MCF 10A (cell line): Measurements from ENCODE around the gene RAB35. TPM values are rescaled to one million over a fixed set of nuclear protein-coding genes. Genes with fewer than 3 reads are reported as not detected.

Experiments used
- BruUV-seq: library from RNA; stranded (reverse); fragments of 400-500 nt; replicated peaks from 2 replicates; lab custom pipeline; 2021; lab: Mats Ljungman, UMichigan
- CTCF ChIA-PET: fragments of 300-600 bp; sonication (Branson Sonifier 250); formaldehyde crosslinking; extraction: SDS; loops from one replicate; lab custom pipeline; 2021; ENCODE audit warnings: antibody characterized with exemption, inconsistent platforms; lab: Yijun Ruan, JAX
- POLR2A ChIA-PET: fragments of 300-600, 350-650 bp; sonication (Branson Sonifier 250); formaldehyde crosslinking; extraction: SDS; loops from one replicate; lab custom pipeline; 2020; ENCODE audit warnings: antibody characterized with exemption, inconsistent platforms; lab: Yijun Ruan, JAX
- DNase-seq: peaks from one replicate; pipeline ENCODE4 v3.0.0-alpha.2; 2018; ENCODE audit not compliant: unreplicated experiment
- H3K27ac Mint-ChIP-seq: one replicate; pipeline ENCODE4 v1.8.0; 2022; ENCODE audit warnings: mild to moderate bottlenecking, low read depth, mixed read lengths; ENCODE audit not compliant: unreplicated experiment
- H3K27me3 Mint-ChIP-seq: one replicate; pipeline ENCODE4 v1.8.0; 2022; ENCODE audit warnings: mixed read lengths; ENCODE audit not compliant: insufficient read depth, unreplicated experiment
- H3K36me3 Mint-ChIP-seq: one replicate; pipeline ENCODE4 v1.8.0; 2022; ENCODE audit warnings: mild to moderate bottlenecking, moderate library complexity, mixed read lengths; ENCODE audit not compliant: insufficient read depth, unreplicated experiment
- H3K4me1 Mint-ChIP-seq: one replicate; pipeline ENCODE4 v1.8.0; 2022; ENCODE audit warnings: mixed read lengths; ENCODE audit not compliant: insufficient read depth, unreplicated experiment
- H3K4me3 Mint-ChIP-seq: one replicate; pipeline ENCODE4 v1.8.0; 2022; ENCODE audit warnings: mild to moderate bottlenecking, moderate library complexity, mixed read lengths; ENCODE audit not compliant: unreplicated experiment
- H3K9me3 Mint-ChIP-seq: one replicate; pipeline ENCODE4 v1.8.0; 2022; ENCODE audit warnings: mixed read lengths; ENCODE audit not compliant: unreplicated experiment
- CTCF ChIP-seq: fragments of 200-600 bp; IDR thresholded peaks from one replicate; pipeline ENCODE4 v1.8.0; 2022; ENCODE audit warnings: antibody characterized with exemption, mild to moderate bottlenecking; ENCODE audit not compliant: unreplicated experiment
- intact Hi-C: fragments of 100-400 bp; cut with micrococcal nuclease; formaldehyde crosslinking; loops from 2 replicates; pipeline ENCODE4 v1.14.1; 2022
- total RNA-seq: library from RNA; stranded (reverse); gene quantifications from 2 replicates; pipeline ENCODE4 v1.2.3, GENCODE V29; 2022

The RAB35 gene
- total RNA-seq, 1 experiment from 2014 or later: 57.8 TPM

DNA sequence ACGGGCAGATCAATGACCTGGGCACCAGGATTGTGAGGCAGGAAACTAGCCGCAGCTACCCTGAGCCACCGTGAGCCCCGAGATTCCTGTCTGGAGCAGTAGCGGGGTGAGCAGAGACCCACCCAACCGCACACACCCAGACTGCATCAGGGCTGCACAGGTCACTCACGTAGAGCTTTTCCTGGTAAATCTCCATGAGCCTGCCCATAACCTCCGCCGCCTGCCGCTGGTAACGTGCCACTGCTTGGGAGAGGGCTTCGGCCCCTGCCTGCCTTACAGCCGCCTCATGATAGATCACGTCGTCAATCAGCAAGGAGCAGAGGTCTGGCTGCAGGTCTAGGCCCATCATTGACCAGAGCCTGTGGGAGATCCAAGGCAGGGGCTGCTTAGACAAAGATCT lies 38.5 kb upstream of the RAB35 start:
- BruUV-seq: no TSS peak
- peaks cover 88% of the 10 kb centered on the region for H3K36me3 Mint-ChIP-seq
- no peak for TF ChIP-seq CTCF

GRCh38 chr12:120150919-120151525 lies 34.5 kb upstream of the RAB35 start:
- ChIA-PET POLR2A (no interaction called here), CTCF (interaction anchor here (0.7 kb wide), 1 partner anchor 15 kb away, joined by 4 read pairs; no protein-coding TSS in a partner anchor)
- H3K4me1 Mint-ChIP-seq: no peaks in the 10 kb centered on the region
- no peak for DNase-seq
- TF ChIP-seq CTCF: no peak
- no peaks in the 10 kb centered on the region for H3K27me3 Mint-ChIP-seq
- BruUV-seq: no TSS peak
- intact Hi-C loops: no loop called here
- peaks cover 92% of the 10 kb centered on the region for H3K36me3 Mint-ChIP-seq
- H3K27ac Mint-ChIP-seq: no peak overlapping the region
- no peaks in the 10 kb centered on the region for H3K9me3 Mint-ChIP-seq
- no peak overlapping the region for H3K4me3 Mint-ChIP-seq

More for the DNA sequence above, 38.5 kb upstream of the RAB35 start:
- intact Hi-C loops: no loop called here
- no peaks in the 10 kb centered on the region for H3K27me3 Mint-ChIP-seq
- DNase-seq: no peak
- POLR2A ChIA-PET: no interaction called here
- CTCF ChIA-PET: no interaction called here
- H3K27ac Mint-ChIP-seq: no peak overlapping the region
- H3K4me3 Mint-ChIP-seq: no peak overlapping the region
- H3K9me3 Mint-ChIP-seq: no peaks in the 10 kb centered on the region
- H3K4me1 Mint-ChIP-seq: no peaks in the 10 kb centered on the region

- BruUV-seq: no TSS peak
- TF ChIP-seq CTCF: no peak
- peaks cover 93% of the 10 kb centered on the region for H3K36me3 Mint-ChIP-seq
- CTCF ChIA-PET: interaction anchor here (0.6 to 1.4 kb wide), 4 partner anchors 22 to 354 kb away, joined by 3 to 6 read pairs (median 4); no protein-coding TSS in a partner anchor
- DNase-seq: no peak
- H3K4me3 Mint-ChIP-seq: no peak overlapping the region
- no peak overlapping the region for H3K27ac Mint-ChIP-seq
- H3K4me1 Mint-ChIP-seq: no peaks in the 10 kb centered on the region
- intact Hi-C loops: no loop called here
- H3K27me3 Mint-ChIP-seq: no peaks in the 10 kb centered on the region
- H3K9me3 Mint-ChIP-seq: no peaks in the 10 kb centered on the region
- POLR2A ChIA-PET: interaction anchor here (0.9 to 1.1 kb wide), 2 partner anchors 30 to 53 kb away, joined by 3 to 4 read pairs; partner anchors contain the start of gene RPLP0
Observed at GRCh38 chr12:120148011-120148410, 31.5 kb upstream of the RAB35 start.

- no peak for DNase-seq
- BruUV-seq: no TSS peak
- Mint-ChIP-seq H3K27ac (no peak overlapping the region), H3K9me3 (no peaks in the 10 kb centered on the region), H3K36me3 (peaks cover 98% of the 10 kb centered on the region), H3K4me3 (no peak overlapping the region), H3K4me1 (no peaks in the 10 kb centered on the region), H3K27me3 (no peaks in the 10 kb centered on the region)
- ChIA-PET CTCF (no interaction called here), POLR2A (no interaction called here)
- intact Hi-C loops: no loop called here
- TF ChIP-seq CTCF: no peak
Observed at GRCh38 chr12:120145164-120145563, 28.6 kb upstream of the RAB35 start.
